GM13976 (cell line): Measurements from ENCODE around the gene CKM.

Experiments
- DNase-seq: peaks from one replicate; pipeline ENCODE4 v3.0.0; 2012; ENCODE audit warnings: low spot score
- CTCF ChIP-seq: IDR thresholded peaks from 2 replicates; pipeline ENCODE4 v1.5.1; 2012; ENCODE audit warnings: borderline replicate concordance, mild to moderate bottlenecking; ENCODE audit not compliant: insufficient read depth; ENCODE audit errors: extremely low read depth, missing control alignments, control extremely low read depth
- in situ Hi-C: fragments of 300-500 bp; cut with MboI; formaldehyde crosslinking; loops from one replicate; pipeline ENCODE4 v1.12.0; 2022; ENCODE audit warnings: low sequenced_read_pairs, mixed read lengths, inconsistent platforms; ENCODE audit not compliant: unreplicated experiment

Gene CKM

GRCh38 chr19:45362291-45362690 lies 39.6 kb upstream of the CKM start:
- no peak for TF ChIP-seq CTCF
- no peak for DNase-seq
- in situ Hi-C loops = no loop called here

DNA sequence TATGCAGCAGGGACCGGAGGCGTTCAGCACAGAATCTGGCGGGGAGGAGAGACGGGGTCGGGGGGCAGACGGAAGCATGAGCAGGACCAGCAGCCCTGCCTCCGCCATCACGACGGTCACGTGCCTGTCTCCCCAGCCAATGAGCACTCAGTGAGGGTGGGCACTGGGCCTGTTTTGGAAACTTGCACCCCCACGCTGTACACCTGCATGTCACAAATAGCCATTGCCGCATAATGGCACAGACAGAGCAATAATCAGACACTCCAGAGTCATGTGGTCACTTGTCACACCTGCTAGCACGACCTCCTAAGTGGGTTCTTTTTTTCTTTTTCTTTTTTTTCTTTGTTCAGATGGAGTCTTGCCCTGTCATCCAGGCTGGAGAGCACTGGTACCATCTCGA lies 38.9 kb upstream of the CKM start:
- in situ Hi-C loops = no loop called here
- no peak for DNase-seq
- no peak for TF ChIP-seq CTCF

GRCh38 chr19:45358213-45358792 lies 35.6 kb upstream of the CKM start:
- no peak for TF ChIP-seq CTCF
- in situ Hi-C loops = no loop called here
- no peak for DNase-seq

DNA sequence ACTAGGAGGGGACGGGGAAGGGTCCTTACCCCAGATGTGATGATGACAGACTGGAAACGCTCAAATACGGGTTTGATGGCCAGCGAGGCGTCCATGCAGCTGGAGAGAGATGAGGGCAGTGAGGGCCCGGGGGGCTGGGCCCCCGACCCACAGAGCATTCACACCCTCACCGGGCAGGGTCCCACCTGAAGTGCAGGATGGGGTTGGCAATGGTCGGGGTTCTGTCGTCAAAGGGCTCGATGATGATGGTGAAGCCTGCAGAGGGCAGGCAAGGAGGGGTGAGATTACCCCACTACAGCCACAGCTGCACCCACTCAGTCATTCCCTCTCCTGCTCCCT lies 34.7 kb upstream of the CKM start:
- in situ Hi-C loops = no loop called here
- no peak for DNase-seq

DNA sequence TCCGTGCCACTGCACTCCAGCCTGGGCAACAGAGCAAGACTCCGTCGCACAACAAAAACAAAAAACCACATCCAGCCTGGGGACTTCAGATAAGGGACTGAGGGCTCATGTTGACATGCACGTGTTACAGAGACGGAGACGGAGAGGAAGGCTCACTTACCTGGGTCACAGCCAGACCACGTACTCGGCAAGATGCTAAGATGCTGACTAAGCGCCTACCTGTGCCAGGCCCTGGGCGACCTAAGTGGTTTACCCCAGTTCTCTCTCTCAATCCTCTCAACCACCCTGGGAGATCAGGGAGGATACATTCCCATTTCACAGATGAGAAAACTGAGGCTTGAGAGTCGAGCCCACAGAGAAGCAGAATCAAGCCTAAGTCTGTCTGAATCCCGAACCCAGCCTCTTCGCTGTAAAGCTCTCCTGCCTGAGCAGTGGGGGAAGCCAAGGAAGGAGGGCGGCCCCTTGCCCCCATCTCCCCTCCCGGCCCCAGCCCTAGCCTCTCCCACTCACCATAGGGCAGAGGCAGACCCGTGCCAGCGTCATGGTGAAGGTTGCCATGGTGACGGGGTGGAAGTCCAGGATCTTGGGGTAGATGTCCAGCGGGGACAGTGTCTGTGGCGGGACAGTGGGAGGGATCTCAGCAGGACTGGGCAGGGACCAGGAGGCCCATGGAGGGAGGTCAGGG lies 34.2 kb upstream of the CKM start:
- in situ Hi-C loops = no loop called here
- no peak for DNase-seq
- TF ChIP-seq CTCF = no peak

More for the DNA sequence above, 34.7 kb upstream of the CKM start:
- no peak for TF ChIP-seq CTCF

- no peak for DNase-seq
- TF ChIP-seq CTCF = no peak
- in situ Hi-C loops = no loop called here
These were observed 33.2 kb upstream of the CKM start for GRCh38 chr19:45355910-45356309.
